Measurements from ENCODE around the gene JPH2. TPM values are rescaled to one million over a fixed set of nuclear protein-coding genes. Genes with fewer than 3 reads are reported as not detected.

JPH2 gene
- total and polyA plus RNA-seq, 2 experiments from 2014 or later = 0.16 to 1.1 TPM

GRCh38 chr20:44233436-44234016 lies 46.5 kb upstream of the JPH2 start:
- H4K20me1 ChIP-seq (replicated peaks; ENCODE audit: insufficient read depth) = no peaks in the 10 kb centered on the region
- peaks cover 20% of the 10 kb centered on the region for H3K4me1 Mint-ChIP-seq
- no peaks in the 10 kb centered on the region; the same call in 2 of the 3 replicates for H3K36me3 Mint-ChIP-seq (ENCODE audit: low read depth)
- no peak overlapping the region for H2AFZ ChIP-seq
- H3K4me2 ChIP-seq = no peak overlapping the region
- DNase-seq (ENCODE audit: low spot score) (no peak), ATAC-seq (no peak)
- H3K27ac ChIP-seq (ENCODE audit: low read depth) = no peak overlapping the region
- H3K27me3 ChIP-seq (ENCODE audit: insufficient read depth) = no peaks in the 10 kb centered on the region
- TF ChIP-seq CTCF (conservative IDR thresholded peaks at IDR 0.05; ENCODE audit: low read depth in 2 of 2) = no peak
- TF ChIP-seq CREB1 (CRISPR knock-in tag; IDR thresholded peaks at IDR 0.05; ENCODE audit: low read depth) = no peak
- no peak for TF ChIP-seq ZNF331 (CRISPR knock-in tag; IDR thresholded peaks at IDR 0.05; ENCODE audit: low read depth)
- no peak for TF ChIP-seq JUNB (IDR thresholded peaks at IDR 0.05; ENCODE audit: unreplicated experiment)
- no peak for TF ChIP-seq REST (IDR thresholded peaks at IDR 0.05; ENCODE audit: unreplicated experiment)
- no peak for TF ChIP-seq EZH2 (IDR thresholded peaks at IDR 0.05; ENCODE audit: low read depth, unreplicated experiment)
- TF ChIP-seq ZNF462 (CRISPR knock-in tag; IDR thresholded peaks at IDR 0.05) = no peak
- TF ChIP-seq NANOG (IDR thresholded peaks at IDR 0.05; ENCODE audit: borderline replicate concordance) = no peak
- TF ChIP-seq STAT1 (IDR thresholded peaks at IDR 0.05; ENCODE audit: unreplicated experiment) = no peak
- TF ChIP-seq EZH2phosphoT487 (IDR thresholded peaks at IDR 0.05; ENCODE audit: unreplicated experiment) = no peak
- no peak for TF ChIP-seq ZNF114 (CRISPR knock-in tag; IDR thresholded peaks at IDR 0.05)
- no peak for TF ChIP-seq ETS1 (IDR thresholded peaks at IDR 0.05)
- TF ChIP-seq POLR2AphosphoS5 (IDR thresholded peaks at IDR 0.05; ENCODE audit: low read depth) = no peak
- no peak overlapping the region for H3K4me3 Mint-ChIP-seq
- H3K4me1 ChIP-seq (ENCODE audit: insufficient read depth) = peaks cover 10% of the 10 kb centered on the region
- H3K27ac Mint-ChIP-seq = no peak overlapping the region
- H3K79me2 ChIP-seq (replicated peaks; ENCODE audit: insufficient read depth) = no peaks in the 10 kb centered on the region
- H3F3A ChIP-seq (replicated peaks; ENCODE audit: low read depth) = no peaks in the 10 kb centered on the region
- H3K4me3 ChIP-seq = no peak overlapping the region
- H3K36me3 ChIP-seq (ENCODE audit: insufficient read depth) = no peaks in the 10 kb centered on the region
- no peaks in the 10 kb centered on the region; the same call in 1 of the 2 replicates for H3K9me2 ChIP-seq (ENCODE audit: insufficient read depth)
- H3K27me3 Mint-ChIP-seq (ENCODE audit: insufficient read depth, low read depth, poor library complexity) = peaks cover 5% of the 10 kb centered on the region
- no peaks in the 10 kb centered on the region; the same call in 2 of the 3 replicates for H3K9me3 Mint-ChIP-seq

All from GM23338 (cell line).